Loucy (cell line): ENCODE measurements around the gene EEFSEC.

Experiments
- EZH2phosphoT487 ChIP-seq: fragments of 200-600 bp; IDR thresholded peaks from 2 replicates; pipeline ENCODE4 v1.6.1; 2018; ENCODE audit warnings: antibody characterized with exemption, mild to moderate bottlenecking, moderate library complexity, borderline replicate concordance
- TF ChIP-seq, protein P1 (sequence below): fragments of 200-600 bp; sonication (generic); conservative IDR thresholded peaks from 2 replicates; pipeline ENCODE4 v1.5.1; 2014; ENCODE audit warnings: mild to moderate bottlenecking, antibody characterized with exemption, low read length

- TF ChIP-seq EZH2phosphoT487: no peak
- TF ChIP-seq, protein P1, sequence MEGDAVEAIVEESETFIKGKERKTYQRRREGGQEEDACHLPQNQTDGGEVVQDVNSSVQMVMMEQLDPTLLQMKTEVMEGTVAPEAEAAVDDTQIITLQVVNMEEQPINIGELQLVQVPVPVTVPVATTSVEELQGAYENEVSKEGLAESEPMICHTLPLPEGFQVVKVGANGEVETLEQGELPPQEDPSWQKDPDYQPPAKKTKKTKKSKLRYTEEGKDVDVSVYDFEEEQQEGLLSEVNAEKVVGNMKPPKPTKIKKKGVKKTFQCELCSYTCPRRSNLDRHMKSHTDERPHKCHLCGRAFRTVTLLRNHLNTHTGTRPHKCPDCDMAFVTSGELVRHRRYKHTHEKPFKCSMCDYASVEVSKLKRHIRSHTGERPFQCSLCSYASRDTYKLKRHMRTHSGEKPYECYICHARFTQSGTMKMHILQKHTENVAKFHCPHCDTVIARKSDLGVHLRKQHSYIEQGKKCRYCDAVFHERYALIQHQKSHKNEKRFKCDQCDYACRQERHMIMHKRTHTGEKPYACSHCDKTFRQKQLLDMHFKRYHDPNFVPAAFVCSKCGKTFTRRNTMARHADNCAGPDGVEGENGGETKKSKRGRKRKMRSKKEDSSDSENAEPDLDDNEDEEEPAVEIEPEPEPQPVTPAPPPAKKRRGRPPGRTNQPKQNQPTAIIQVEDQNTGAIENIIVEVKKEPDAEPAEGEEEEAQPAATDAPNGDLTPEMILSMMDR: no peak
Measured at GRCh38 chr3:128352326-128352725, 199.0 kb downstream of the EEFSEC start.
